Panc1 (cell line): ENCODE measurements around the gene IGFBP6. TPM values are rescaled to one million over a fixed set of nuclear protein-coding genes. Genes with fewer than 3 reads are reported as not detected.

ENCODE experiments used
- ATAC-seq: fragments of 200-7000 bp; cut with Tn5 transposase; 2 replicates; pipeline ENCODE4 v1.9.1; 2020; ENCODE audit warnings: mild to moderate bottlenecking, moderate library complexity
- BruUV-seq: library from RNA; stranded (reverse); fragments of 400-500 nt; replicated peaks from 2 replicates; lab custom pipeline; 2021; lab: Mats Ljungman, UMichigan
- CTCF ChIA-PET: fragments of 300-600 bp; sonication (Branson Sonifier 250); formaldehyde crosslinking; loops from one replicate; lab custom pipeline; 2022; ENCODE audit warnings: antibody characterized with exemption; lab: Charles Lee
- POLR2A ChIA-PET: fragments of 300-600 bp; sonication (Branson Sonifier 250); formaldehyde crosslinking; loops from one replicate; lab custom pipeline; 2022; ENCODE audit warnings: antibody characterized with exemption; lab: Charles Lee
- DNase-seq: peaks from one replicate; pipeline ENCODE4 v3.0.0-alpha.2; 2010; ENCODE audit warnings: low read depth, low spot score
- H3K27ac ChIP-seq: 2 replicates; pipeline ENCODE4 v1.5.1; 2011; ENCODE audit warnings: mild to moderate bottlenecking, low read length, inconsistent platforms
- H3K27me3 ChIP-seq: fragments of 200-500 bp; sonication (Bioruptor generic); 2 replicates; pipeline ENCODE4 v1.6.0; 2014; ENCODE audit warnings: low read length, inconsistent platforms; ENCODE audit not compliant: control insufficient read depth, insufficient read depth
- H3K36me3 ChIP-seq: fragments of 200-500 bp; sonication (Bioruptor generic); 2 replicates; pipeline ENCODE4 v1.5.1; 2014; ENCODE audit warnings: inconsistent platforms, mild to moderate bottlenecking, low read length, moderate library complexity; ENCODE audit not compliant: control insufficient read depth, insufficient read depth
- H3K4me1 ChIP-seq: 2 replicates; pipeline ENCODE4 v1.5.1; 2011; ENCODE audit warnings: inconsistent platforms, mild to moderate bottlenecking, low read length, moderate library complexity; ENCODE audit not compliant: control insufficient read depth, insufficient read depth
- H3K4me3 ChIP-seq, 2 experiments: 2 replicates each; pipeline ENCODE4 v1.5.1; 2011 to 2012; ENCODE audit warnings: low read depth in 2 of 2, low read length in 2 of 2, mild to moderate bottlenecking in 2 of 2, inconsistent platforms in 1 of 2, moderate library complexity in 1 of 2
- H3K9me3 ChIP-seq: fragments of 200-500 bp; sonication (Bioruptor generic); 2 replicates; pipeline ENCODE4 v1.5.1; 2014; ENCODE audit warnings: low read depth, mild to moderate bottlenecking, inconsistent platforms, low read length, moderate library complexity; ENCODE audit not compliant: control insufficient read depth, insufficient read depth
- POLR2AphosphoS5 ChIP-seq: IDR thresholded peaks from 2 replicates; pipeline ENCODE4 v1.6.1; 2012; ENCODE audit warnings: mild to moderate bottlenecking, low read depth, low read length, moderate library complexity
- SIN3A ChIP-seq: IDR thresholded peaks from 2 replicates; pipeline ENCODE4 v1.6.1; 2012; ENCODE audit warnings: low read depth, mild to moderate bottlenecking, low read length, moderate library complexity, borderline replicate concordance; ENCODE audit not compliant: insufficient read depth
- TCF7L2 ChIP-seq: IDR thresholded peaks from 2 replicates; pipeline ENCODE4 v1.6.1; 2011; ENCODE audit warnings: mild to moderate bottlenecking, low read depth, low read length, inconsistent platforms
- in situ Hi-C: cut with HindIII; loops from 2 replicates; pipeline ENCODE4 v1.10.0; 2016; ENCODE audit warnings: low sequenced_read_pairs, low pct_unique_long_range_greater_than_20kb
- intact Hi-C: fragments of 100-400 bp; cut with micrococcal nuclease; formaldehyde crosslinking; loops from one replicate; pipeline ENCODE4 v1.10.0; 2022; ENCODE audit not compliant: unreplicated experiment
- total RNA-seq: library from RNA; stranded (reverse); gene quantifications from one replicate; pipeline ENCODE4 v1.2.1, GENCODE V29; 2021; ENCODE audit not compliant: unreplicated experiment
- TF ChIP-seq, protein P1 (sequence below): fragments of 450-650 bp; IDR thresholded peaks from 2 replicates; pipeline ENCODE4 v1.5.1; 2017; ENCODE audit warnings: mild to moderate bottlenecking
- TF ChIP-seq, protein P2 (sequence below), 2 experiments: IDR thresholded peaks; 2 replicates each; pipeline ENCODE4 v1.6.1; 2011 to 2012; ENCODE audit warnings: low read depth in 2 of 2, control low read depth in 1 of 2, low read length in 1 of 2, mild to moderate bottlenecking in 1 of 2, moderate library complexity in 1 of 2; ENCODE audit not compliant: insufficient read depth in 1 of 2

IGFBP6 gene
- total RNA-seq, 1 experiment from 2014 or later = 4.7 TPM

DNA sequence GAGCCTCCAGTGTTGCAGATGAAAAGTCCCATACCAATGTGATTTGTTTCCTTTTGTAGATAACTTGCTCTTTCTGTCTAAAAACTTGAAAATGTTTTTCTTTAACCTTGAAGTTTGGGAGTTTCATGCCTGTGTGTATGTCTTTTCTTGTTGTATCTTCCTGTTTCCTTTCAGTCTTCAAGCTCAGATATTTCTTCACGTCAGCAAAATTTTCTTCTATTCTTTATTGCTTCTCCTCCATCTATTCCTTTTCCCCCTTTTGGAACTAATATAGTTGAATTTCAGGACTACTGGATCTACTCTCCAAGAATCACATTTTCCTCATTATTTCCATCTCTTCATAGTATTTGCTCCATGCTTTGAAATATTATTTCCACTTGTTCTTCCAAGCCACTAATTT lies 29.7 kb downstream of the IGFBP6 start:
- Histone ChIP-seq H3K4me3 (no peak overlapping the region), H3K4me1 (no peaks in the 10 kb centered on the region), H3K9me3 (no peaks in the 10 kb centered on the region), H3K27ac (no peak overlapping the region), H3K36me3 (no peaks in the 10 kb centered on the region), H3K27me3 (peaks cover 5% of the 10 kb centered on the region)
- TF ChIP-seq, protein P1, sequence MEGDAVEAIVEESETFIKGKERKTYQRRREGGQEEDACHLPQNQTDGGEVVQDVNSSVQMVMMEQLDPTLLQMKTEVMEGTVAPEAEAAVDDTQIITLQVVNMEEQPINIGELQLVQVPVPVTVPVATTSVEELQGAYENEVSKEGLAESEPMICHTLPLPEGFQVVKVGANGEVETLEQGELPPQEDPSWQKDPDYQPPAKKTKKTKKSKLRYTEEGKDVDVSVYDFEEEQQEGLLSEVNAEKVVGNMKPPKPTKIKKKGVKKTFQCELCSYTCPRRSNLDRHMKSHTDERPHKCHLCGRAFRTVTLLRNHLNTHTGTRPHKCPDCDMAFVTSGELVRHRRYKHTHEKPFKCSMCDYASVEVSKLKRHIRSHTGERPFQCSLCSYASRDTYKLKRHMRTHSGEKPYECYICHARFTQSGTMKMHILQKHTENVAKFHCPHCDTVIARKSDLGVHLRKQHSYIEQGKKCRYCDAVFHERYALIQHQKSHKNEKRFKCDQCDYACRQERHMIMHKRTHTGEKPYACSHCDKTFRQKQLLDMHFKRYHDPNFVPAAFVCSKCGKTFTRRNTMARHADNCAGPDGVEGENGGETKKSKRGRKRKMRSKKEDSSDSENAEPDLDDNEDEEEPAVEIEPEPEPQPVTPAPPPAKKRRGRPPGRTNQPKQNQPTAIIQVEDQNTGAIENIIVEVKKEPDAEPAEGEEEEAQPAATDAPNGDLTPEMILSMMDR = no peak
- TF ChIP-seq SIN3A (no peak), TCF7L2 (no peak), POLR2AphosphoS5 (no peak)
- TF ChIP-seq, protein P2, sequence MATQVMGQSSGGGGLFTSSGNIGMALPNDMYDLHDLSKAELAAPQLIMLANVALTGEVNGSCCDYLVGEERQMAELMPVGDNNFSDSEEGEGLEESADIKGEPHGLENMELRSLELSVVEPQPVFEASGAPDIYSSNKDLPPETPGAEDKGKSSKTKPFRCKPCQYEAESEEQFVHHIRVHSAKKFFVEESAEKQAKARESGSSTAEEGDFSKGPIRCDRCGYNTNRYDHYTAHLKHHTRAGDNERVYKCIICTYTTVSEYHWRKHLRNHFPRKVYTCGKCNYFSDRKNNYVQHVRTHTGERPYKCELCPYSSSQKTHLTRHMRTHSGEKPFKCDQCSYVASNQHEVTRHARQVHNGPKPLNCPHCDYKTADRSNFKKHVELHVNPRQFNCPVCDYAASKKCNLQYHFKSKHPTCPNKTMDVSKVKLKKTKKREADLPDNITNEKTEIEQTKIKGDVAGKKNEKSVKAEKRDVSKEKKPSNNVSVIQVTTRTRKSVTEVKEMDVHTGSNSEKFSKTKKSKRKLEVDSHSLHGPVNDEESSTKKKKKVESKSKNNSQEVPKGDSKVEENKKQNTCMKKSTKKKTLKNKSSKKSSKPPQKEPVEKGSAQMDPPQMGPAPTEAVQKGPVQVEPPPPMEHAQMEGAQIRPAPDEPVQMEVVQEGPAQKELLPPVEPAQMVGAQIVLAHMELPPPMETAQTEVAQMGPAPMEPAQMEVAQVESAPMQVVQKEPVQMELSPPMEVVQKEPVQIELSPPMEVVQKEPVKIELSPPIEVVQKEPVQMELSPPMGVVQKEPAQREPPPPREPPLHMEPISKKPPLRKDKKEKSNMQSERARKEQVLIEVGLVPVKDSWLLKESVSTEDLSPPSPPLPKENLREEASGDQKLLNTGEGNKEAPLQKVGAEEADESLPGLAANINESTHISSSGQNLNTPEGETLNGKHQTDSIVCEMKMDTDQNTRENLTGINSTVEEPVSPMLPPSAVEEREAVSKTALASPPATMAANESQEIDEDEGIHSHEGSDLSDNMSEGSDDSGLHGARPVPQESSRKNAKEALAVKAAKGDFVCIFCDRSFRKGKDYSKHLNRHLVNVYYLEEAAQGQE (IDR thresholded peaks at IDR 0.05; ENCODE audit: insufficient read depth in 1 of 2, low read depth in 2 of 2, low read length in 1 of 2) = no peak
- ChIA-PET CTCF (no interaction called here), POLR2A (no interaction called here)
- intact Hi-C loops (no loop called here), in situ Hi-C loops (no loop called here)
- BruUV-seq = no TSS peak
- ATAC-seq (no peak), DNase-seq (no peak)

DNA sequence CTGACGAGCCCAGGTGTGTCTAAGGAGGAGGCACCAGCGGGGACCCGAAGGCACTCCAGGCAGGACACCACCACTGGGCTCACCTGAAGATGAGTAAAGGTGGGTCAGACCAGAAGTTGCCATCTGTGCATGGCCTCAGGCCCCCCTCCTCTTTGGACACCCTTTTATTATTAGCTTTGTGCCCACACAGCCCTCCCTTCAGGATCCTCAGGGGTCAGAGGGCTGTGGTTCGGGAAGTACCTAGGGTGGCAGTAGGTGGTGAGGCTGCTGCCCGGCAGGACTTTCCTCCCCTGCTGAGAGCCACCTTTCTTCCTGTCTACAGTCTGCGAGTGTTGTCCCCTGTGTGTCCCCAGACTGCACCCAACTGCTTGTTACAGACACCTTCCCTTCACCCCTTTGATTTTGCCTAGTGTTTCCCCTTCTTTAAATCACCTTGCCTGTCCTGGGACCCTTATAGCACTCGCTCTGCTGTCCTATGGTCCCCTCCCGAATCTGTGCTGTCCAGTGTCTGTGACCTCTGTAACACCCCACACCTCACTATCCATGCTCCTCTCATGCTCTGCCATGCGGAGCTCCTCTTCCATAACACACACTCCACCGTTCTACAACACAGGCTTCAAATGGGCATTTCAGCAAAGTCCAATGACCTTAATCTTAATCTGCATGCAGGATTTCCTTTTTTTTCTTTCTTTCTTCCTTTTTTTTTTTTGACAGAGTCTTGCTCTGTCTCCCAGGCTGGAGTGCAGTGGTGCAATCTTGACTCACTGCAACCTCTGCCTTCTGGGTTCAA lies 31.5 kb downstream of the IGFBP6 start:
- POLR2A ChIA-PET = interaction anchor here (0.7 kb wide), 1 partner anchor 148 kb away, joined by 3 read pairs; no protein-coding TSS in a partner anchor
- H3K27ac ChIP-seq = no peak overlapping the region

More for the DNA sequence above, 31.5 kb downstream of the IGFBP6 start:
- in situ Hi-C loops (no loop called here), intact Hi-C loops (no loop called here)
- H3K9me3 ChIP-seq = no peaks in the 10 kb centered on the region
- H3K4me1 ChIP-seq = no peaks in the 10 kb centered on the region
- no peak overlapping the region for H3K4me3 ChIP-seq
- BruUV-seq = no TSS peak
- peaks cover 5% of the 10 kb centered on the region for H3K27me3 ChIP-seq
- ATAC-seq (no peak), DNase-seq (no peak)
- H3K36me3 ChIP-seq = no peaks in the 10 kb centered on the region
- CTCF ChIA-PET = interaction anchor here (0.7 kb wide), 2 partner anchors 69 to 87 kb away, joined by 3 read pairs; no protein-coding TSS in a partner anchor
- TF ChIP-seq, protein P1 = no peak
- TF ChIP-seq TCF7L2 (no peak), SIN3A (no peak), POLR2AphosphoS5 (no peak)
- TF ChIP-seq, protein P2 (IDR thresholded peaks at IDR 0.05; ENCODE audit: insufficient read depth in 1 of 2, low read depth in 2 of 2, low read length in 1 of 2) = no peak
